NCI-H2029 (cell line): ENCODE measurements around the gene CLBA1.
"Not testable (repeated sequence)": the region's sequence is repeated elsewhere in the genome, so short reads cannot be mapped to it uniquely, and the experiment has no call there.

Experiments
- DNase-seq: peaks from one replicate; lab custom pipeline; 2025; lab: John Stamatoyannopoulos, UW

The CLBA1 gene

DNA sequence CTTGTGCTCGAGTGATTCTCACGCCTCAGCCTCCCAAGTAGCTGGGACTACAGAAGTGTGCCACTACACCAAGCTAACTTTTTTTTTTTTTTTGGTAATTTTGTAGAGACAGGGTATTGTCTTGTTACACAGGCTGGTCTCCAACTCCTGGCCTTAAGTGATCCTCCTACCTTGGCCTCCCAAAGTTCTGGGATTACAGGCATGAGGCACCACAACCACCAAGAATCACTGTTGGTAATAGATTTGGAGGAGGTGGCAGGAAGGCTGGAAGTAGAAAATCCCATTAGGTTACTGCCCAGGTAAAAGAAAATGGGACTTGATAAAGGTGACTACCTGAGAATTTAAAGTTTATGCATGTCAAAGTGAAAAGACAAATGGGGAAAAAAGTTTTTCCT lies 36.7 kb downstream of the CLBA1 start:
- DNase-seq = no peak

DNA sequence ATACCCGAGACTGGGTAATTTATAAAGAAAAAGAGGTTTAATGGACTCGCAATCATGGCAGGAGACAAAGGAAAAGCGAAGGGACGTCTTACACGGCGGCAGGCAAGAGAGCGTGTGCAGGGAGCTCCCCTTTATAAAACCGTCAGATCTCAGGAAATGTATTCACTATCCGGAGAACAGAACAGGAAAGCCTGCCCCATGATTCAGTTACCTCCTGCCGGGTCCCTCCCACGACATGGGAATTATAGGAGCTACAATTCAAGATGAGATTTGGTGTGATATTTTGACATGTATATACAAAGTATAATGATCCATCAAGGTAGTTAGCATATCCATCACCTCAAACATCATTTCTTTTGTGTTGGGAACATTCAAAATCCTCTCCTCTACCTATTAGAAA lies 37.6 kb downstream of the CLBA1 start:
- DNase-seq = no peak

DNA sequence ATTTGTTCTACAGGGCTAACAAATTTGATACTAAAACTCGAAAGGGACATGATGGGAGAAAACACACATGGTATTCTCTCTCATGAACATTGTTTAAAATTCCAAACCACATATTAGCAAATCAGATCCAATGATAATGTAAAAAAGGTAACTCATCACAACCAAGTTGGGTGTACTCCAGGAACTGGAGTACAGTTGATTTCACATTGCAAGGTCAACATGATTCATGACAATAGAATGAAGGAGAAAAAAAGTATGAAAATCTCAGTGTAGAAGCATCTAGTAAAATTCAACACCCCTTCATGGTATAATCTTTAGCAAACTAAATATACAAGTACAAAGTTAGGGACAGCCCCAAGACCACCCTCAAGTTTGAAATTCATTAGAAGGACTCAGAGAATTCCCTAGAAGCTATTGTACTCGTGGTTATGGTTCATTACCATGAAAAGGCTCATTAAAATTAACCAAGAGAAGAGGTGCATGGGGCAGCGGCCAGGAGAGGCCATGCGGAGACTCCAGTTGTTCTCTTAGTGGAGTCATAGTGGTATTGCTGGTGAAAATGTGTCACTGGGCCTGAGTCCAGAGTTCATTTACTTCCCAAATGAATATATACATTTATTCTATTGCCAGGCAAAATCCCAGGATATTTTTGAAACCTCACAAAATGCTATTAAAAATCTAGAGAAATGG lies 38.3 kb downstream of the CLBA1 start:
- DNase-seq = no peak

DNA sequence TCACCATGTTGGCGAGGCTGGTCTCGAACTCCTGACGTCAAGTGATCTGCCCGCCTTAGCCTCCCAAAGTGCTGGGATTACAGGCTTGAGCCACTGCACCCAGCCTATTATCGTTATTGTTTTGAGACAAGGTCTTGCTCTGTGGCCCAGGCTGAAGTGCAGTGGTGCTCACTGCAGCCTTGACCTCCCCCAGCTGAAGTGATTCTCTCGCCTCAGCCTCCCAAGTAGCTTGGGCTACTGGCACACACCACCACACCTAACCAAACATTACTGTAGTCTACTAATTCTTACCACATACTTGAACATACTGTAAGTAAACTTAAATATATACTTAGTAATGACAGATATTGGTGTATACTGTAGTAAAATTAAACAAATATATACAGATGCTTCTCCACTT lies 39.8 kb downstream of the CLBA1 start:
- DNase-seq = no peak

DNA sequence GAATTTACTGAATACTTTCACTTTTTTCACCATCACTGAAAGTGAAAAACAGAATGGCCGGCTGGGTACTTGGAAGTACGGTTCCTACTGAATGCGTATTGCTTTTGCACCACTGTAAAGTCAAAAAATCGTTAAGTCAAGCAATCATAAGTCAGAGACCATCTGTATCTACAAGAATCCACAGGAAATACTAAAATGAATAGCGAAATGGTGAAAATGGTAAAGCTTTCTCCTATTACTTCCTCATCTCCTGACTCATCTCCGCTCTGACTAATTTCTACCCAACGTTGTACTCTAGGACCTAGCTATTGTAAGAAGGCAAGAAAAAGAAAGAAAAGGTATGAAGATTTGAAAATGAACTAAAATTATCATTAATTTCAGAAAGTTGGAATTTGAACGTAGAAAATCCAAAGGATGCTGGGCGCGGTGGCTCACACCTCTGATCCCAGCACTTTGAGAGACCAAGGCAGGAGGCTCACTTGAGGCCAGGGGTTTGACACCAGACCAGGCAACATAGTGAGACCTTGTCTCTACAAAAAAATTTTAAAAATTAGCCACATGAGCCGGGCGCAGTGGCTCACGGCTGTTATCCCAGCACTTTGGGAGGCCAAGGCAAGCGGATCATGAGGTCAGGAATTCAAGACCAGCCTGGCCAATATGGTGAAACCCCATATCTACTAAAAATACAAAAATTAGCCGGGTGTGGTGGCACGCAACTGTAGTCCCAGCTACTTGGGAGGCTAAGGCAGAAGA lies 40.6 kb downstream of the CLBA1 start:
- no peak for DNase-seq

DNA sequence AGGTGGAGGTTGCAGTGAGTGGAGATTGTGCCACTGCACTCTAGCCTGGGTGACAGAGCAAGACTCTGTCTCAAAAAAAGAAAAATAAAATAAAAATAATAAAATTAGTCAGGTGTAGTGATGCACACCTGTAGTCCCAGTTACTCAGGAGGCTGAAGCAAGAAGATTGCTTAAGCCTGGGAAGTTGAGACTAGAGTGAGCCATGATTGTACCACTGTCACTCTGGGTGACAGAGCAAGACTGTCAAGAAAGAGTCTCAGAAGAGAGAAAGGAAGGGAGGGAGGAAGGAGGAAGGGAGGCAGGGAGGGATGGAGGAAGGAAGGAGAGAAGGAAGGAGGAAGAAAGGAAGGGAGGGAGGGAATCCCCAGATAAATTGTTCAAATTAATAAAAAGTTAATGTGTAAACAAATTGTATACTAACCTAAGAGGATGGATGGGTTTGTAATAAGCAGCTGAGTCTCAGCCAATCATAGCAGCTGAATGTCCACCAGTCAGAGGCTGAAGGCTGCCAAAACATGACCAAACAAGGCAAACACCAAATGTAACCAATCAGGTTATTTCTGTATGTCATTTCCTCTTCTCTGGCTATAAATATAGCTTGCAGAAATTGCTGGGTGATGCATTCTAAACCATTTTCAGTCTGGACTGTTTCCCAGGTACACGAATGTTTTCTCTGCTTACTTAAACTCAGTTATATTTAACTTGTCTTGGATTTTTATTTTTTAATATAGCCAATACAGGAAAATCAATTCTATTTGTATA lies 41.4 kb downstream of the CLBA1 start:
- no peak for DNase-seq

DNA sequence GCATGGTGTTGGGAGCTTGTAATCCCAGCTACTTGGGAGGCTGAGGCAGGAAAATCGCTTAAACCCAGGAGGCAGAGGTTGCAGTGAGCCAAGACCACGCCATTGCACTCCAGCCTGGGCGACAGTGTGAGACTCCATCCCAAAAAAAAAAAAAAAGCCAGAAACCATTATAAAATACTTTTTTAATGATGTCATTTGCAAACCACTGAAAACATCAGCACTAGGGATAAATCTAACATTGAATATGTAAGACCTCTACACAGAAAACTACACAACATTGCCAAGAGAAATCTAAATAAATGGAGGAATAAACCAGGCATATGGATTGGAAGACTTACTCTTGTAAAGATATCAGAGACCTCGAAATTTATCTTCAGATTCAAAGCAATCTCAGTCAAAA lies 42.1 kb downstream of the CLBA1 start:
- DNase-seq = not testable (repeated sequence)

DNA sequence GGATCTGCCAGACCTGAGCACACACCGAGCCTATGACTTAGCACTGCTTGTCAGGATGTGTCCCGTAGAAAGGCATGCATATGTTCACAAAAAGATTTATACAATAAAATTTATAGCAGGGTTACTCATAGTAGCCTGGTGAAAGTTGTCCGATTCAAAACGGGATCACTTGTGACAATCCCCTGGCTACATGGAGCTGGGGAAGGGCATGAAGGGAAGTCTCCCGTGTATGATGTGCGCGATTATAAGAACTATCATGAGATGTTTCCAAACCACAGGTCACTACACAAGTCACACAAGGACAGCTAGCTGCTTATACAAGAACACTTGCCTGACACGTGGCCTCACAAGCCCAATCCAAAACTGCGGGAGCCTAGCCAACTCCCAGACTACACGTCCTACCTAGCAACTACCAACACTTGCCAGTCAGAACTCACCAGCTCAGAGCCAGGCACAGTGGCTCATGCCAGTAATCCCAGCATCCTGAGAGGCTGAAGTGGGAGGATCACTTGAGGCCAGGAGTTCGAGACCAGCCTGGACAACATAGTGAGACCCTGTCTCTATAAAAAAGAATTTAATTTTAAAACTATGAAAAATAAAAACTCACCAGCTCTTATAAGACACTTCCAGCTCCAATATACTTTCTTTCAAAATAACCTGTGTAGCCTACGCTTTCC lies 42.8 kb downstream of the CLBA1 start:
- DNase-seq = no peak

DNA sequence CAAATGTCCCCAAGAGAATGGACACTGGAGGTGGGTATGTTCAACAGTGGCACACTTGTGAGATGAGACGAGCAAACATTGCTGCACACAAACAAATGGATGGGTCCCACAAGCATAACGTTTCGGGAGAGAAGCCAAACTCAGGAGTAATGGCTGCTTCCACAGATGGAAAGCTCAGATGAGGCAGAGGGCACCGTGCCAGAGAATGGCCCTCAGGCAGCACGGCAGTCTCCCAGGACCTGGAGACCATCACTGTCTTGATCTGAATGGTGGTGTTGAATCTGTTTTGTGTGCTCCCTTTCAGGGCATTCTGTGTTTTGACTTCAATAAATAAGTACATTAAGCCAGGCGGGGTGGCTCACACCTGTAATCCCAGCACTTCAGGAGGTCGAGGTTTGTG lies 43.8 kb downstream of the CLBA1 start:
- DNase-seq = no peak

DNA sequence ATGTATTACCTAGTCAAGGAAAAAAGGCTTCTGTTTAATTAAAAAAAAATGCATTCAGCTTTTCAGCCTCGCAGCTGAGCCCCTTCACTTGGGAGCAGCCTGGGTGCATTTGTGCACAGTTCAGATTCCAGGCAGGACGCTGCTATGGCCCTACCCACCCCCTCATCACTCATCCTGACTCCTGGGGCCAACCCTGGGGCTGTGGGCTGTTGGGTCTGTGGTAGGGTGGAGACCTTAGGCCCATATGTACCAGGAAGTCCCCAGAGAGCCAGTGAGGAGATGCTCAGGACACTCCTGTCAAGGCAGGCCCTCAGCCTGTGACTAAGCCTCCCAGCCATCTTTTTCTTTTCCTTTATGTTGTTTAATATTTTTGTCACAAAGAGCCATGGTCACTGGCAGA lies 44.6 kb downstream of the CLBA1 start:
- no peak for DNase-seq

DNA sequence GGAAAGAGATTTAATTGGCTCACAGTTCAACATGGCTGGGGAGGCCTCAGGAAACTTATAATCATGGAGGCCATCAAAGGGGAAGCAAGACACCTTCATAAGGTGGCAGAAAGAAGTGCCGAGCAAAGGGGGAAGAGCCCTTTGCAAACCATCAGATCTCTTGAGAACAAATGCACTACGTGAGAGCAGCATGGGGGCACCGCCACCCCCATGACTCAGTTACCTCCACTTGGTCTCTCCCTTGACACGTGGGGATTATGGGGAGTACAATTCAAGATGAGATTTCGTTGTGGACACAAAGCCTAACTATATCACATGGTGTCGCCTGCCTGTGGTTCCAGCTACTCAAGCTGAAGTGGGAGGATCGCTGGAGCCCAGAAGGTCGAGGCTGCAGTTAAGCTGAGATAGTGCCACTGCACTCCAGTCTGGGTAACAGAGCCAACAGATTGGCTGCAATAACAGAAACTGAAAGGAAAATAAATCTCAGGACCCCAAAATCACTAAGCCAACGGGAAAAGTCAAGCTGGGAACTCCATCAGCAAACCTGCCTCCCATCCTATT lies 45.3 kb downstream of the CLBA1 start:
- DNase-seq = no peak

DNA sequence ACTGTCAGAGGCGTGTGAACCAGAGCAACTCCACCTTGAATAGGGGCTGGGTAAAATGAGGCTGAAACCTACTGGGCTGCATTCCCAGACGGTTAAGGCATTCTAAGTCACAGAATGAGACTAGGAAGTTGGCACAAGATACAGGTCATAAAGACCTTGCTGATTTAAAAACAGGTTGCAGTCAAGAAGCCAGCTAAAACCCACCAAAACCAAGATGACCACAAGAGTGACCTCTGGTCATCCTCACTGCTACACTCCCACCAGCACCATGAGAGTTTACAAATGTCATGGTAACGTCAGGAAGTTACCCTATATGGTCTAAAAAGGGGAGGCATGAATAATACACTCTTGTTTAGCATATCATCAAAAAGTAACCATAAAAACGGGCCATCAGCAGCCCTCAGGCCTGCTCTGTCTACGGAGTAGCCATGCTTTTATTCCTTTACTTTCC lies 46.9 kb downstream of the CLBA1 start:
- not testable (repeated sequence) for DNase-seq

DNA sequence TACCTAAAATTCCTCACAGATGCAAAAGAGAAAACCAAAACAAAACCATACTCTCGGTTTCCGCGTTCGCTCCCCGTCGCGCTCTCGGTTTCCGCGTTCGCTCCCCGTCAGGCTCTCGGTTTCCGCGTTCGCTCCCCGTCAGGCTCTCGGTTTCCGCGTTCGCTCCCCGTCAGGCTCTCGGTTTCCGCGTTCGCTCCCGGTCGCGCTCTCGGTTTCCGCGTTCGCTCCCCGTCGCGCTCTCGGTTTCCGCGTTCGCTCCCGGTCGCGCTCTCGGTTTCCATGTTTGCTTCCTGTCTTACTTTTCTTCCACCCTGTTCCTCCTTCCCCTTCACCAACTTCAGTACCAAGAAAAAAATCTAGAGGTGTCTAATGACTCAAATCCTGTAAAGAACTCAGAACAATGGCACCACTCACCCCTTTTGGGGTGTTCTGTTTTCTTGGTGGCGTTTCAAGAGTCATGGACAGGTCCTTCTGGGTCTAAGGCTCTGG lies 47.9 kb downstream of the CLBA1 start:
- not testable (repeated sequence) for DNase-seq

DNA sequence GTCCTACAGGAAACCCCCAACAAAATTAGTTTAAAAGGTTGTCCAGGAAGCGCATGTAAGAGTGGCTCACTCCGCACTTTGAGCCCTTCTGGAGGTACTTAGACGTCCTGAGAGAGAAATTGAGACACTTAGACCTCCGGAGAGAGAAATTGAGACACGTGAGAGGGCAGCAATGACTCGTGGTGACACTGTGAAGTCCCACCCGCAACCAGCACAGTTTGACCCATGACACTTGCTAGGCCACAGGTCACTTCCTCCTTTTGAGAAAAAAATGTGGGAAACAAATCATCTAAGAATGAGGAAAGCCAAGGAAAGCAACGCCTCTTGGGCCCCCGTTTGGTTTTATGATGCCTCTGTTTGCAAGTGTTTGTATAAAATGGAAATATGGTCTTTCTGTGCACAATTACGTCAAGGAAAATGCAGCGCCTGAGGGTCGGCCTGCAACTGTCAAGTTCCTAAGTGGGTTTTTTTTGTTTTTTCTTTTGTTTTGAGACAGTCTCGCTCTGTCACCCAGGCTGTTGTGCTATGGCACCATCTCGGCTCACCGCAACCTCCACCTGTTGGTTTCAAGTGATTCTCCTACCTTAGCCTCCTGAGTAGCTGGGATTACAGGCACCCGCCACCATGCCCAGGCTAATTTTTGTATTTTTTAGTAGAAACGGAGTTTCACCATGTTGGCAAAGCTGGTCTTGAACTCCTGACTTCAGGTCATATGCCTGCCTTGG lies 48.9 kb downstream of the CLBA1 start:
- no peak for DNase-seq

DNA sequence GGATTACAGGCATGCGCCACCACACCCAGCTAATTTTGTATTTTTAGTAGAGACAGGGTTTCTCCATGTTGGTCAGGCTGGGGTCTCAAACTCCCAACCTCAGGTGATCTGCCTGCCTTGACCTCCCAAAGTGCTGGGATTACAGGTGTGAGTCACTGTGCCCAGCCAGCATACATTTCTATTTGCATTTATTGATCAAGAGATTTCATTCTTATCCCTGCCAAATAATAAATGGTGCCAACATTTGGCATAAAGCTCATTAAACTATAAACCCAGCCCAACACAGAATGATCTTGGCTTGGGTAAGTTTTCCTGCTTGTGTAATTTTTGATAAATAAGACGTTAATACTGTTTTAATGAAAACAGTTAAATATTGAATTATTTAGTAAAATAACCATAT lies 50.0 kb downstream of the CLBA1 start:
- not testable (repeated sequence) for DNase-seq

DNA sequence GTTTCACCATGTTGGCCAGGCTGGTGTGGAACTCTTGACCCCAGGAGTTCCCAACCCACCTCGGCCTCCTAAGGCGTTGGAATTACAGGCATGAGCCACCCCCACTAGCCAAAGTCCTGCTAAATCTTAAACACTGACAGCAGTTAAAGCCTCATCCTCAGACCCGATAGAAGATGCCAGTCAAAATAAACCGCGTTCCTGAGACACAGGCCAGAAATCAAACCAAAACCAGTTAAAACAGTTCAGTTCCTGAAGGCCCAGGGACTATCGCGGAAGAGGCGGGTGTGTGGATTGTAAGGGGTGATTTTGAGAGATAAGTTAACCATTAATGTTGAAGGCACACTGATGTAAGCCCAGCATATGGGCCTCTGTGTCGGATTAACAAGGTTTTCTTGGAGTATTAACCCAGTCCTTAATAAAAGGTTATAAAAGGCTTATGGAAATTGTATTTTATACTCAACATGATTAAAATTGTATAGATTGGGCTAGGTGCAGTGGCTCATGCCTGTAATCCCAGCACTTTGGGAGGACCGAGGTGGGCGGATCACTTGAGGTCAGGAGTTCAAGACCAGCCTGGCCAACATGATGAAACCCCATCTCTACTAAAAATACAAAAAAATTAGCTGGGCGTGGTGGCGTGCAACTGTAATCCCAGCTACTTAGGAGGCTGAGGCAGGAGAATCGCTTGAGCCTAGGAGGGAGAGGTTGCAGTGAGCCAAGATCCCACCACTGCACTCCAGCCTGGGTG lies 54.0 kb downstream of the CLBA1 start:
- DNase-seq = no peak

DNA sequence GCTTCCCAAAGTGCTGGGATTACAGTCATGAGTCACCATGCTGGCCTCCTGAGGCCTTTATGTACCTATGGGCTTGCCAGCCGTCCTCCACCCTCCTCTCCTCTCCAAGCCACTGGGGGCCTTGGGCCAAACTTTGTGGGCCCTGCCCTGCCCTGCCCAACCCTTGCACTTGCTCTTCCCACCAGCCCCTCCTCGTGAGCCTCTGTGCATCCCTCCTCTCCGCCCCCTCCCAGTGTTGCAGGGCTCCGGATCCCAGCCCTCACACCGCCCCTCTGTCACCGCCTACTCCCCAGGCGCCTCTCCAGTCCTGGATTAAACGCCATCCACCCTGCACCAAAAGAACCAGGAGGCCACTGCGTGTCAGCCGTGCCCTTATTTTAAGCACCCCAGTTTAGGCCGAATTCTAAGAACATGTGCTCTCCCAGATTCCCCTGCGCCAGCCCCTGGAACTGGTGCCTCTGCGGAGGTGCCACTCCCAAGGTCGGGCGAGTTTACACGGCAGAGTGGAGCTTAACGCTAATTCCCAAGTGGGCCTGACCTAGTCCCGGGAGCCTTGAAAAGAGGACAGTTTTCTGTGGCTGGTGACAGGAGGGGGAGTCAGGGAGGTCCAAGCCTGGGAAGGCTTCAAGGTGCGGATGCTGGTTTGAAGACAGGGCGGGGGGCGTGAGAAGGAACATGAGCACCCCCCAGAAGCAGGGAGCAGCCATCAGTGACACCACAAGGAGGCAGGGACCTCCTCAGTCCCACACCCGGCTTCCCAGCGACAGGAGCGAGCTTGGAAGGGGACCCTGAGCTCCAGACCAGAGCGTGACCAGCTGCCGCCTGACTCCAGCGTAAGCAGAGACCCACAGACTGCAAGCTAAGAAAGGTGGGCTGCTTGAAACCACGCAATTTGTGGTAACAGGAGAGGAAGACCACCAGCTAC lies 56.5 kb downstream of the CLBA1 start:
- no peak for DNase-seq

DNA sequence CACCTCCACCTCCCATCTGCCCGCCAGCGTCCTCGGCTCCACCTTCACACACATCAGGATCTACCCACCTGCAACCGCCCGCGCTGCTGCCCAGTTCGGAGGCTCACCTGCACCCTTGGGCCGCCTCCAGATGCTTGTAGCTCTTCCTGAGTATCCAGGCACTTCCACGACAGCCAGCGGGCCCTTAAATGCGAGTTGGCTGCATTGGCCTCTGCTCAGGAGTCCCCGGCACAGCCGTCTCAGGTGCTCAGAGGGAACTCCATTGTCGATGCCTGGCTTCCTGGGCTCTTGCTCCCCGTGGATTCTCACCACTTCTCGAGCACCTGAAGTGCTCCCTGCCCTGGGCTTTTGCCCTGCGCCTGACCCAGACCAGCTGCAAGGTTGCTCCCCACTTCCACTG lies 57.2 kb downstream of the CLBA1 start:
- DNase-seq = no peak

DNA sequence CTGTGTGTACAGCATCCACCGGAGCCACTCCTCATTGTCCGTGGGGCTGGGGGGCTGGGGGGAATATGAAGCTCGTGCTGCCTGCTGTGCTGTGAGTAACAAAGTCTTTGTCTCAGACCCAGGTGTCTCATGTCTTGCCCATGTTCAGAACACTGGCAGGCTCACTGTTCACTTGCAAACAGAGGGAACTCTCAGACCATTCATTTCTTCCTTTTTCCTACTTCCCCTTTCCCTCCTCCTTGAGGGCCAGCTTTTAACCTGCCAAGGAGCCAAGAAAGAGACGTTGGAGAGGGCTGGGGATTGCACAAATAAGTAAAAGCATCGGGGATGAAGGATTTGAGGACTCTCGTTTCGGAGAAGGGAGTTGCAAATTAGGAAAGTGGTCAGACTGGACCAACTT lies 58.1 kb downstream of the CLBA1 start:
- DNase-seq = no peak
